ENCODE measurements around the gene RIN1. TPM values are rescaled to one million over a fixed set of nuclear protein-coding genes. Genes with fewer than 3 reads are reported as not detected.

RIN1 gene
- total and polyA plus RNA-seq, 2 donors (not counting 3 experiments of a cell fraction or from before 2014, with no cell fraction given), result 4.4 to 10.2 TPM

DNA sequence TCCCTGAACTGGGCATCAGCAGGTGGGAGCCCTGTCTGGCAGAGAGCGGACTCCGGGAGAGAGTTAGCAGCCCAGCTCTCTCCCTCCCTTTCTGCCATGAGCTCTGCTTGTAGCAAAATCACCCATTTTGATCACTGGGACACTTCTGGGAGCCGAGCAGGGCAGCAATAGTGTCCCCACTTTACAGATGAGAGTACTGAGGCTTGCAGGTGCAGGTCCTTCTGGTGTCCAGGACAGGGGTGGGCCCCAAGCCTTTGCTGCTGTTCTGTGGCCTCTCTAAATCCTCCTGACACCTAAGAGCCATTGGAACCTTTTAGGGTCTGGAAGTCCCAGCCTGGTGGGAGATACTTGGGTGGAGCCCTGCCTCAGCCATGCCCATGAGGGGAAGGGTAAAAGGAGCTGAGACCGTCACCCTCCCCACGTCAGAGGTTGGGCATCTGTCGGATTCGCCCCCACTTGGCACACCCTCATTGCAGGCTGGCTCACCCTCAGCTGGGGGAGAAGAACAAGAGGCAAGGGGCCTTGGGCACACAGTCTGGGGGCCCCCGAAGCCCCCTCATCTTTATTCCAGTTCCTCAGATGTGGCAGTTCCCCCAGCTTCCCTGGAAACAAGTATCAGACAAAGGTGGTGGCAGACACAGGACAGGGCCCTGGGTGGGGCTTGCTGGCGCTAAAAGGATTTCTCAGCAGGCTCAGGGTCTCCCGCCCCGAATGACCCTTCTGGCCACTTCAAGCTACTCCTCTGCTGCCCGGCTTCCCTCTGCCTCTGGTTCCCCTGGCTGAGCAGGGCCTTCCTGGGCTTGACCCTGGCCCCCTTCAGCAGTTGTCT is 4.5 kb downstream of the RIN1 start:
- TF ChIP-seq FOS (IDR thresholded peaks at IDR 0.05; ENCODE audit: borderline replicate concordance, insufficient read depth, low read length), result no peak
- TF ChIP-seq, protein P1, sequence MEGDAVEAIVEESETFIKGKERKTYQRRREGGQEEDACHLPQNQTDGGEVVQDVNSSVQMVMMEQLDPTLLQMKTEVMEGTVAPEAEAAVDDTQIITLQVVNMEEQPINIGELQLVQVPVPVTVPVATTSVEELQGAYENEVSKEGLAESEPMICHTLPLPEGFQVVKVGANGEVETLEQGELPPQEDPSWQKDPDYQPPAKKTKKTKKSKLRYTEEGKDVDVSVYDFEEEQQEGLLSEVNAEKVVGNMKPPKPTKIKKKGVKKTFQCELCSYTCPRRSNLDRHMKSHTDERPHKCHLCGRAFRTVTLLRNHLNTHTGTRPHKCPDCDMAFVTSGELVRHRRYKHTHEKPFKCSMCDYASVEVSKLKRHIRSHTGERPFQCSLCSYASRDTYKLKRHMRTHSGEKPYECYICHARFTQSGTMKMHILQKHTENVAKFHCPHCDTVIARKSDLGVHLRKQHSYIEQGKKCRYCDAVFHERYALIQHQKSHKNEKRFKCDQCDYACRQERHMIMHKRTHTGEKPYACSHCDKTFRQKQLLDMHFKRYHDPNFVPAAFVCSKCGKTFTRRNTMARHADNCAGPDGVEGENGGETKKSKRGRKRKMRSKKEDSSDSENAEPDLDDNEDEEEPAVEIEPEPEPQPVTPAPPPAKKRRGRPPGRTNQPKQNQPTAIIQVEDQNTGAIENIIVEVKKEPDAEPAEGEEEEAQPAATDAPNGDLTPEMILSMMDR (IDR thresholded peaks at IDR 0.05; ENCODE audit: extremely low read depth in 1 of 2, insufficient read depth in 1 of 2, low read depth in 1 of 2, low read length in 2 of 2), result no peak
- TF ChIP-seq GATA2 (IDR thresholded peaks at IDR 0.05; ENCODE audit: insufficient read depth, insufficient read length, low read depth, low read length), result no peak
- no peak for TF ChIP-seq POLR2A (IDR thresholded peaks at IDR 0.05; ENCODE audit: low read depth, low read length)
- TF ChIP-seq EZH2 (IDR thresholded peaks at IDR 0.05; ENCODE audit: borderline replicate concordance, low read depth, low read length, severe bottlenecking), result no peak
- no peak for TF ChIP-seq JUN (IDR thresholded peaks at IDR 0.05; ENCODE audit: borderline replicate concordance, insufficient read depth, insufficient read length, low read depth)
- TF ChIP-seq, protein P2, sequence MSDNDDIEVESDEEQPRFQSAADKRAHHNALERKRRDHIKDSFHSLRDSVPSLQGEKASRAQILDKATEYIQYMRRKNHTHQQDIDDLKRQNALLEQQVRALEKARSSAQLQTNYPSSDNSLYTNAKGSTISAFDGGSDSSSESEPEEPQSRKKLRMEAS (IDR thresholded peaks at IDR 0.05; ENCODE audit: insufficient read depth, insufficient read length), result no peak
- TF ChIP-seq MYC (IDR thresholded peaks at IDR 0.05; ENCODE audit: low read depth, low read length), result no peak
- TF ChIP-seq POLR2AphosphoS5 (IDR thresholded peaks at IDR 0.05; ENCODE audit: insufficient read depth, low read depth, low read length), result no peak
- no peak for DNase-seq (ENCODE audit: low read depth, low spot score)
- Histone ChIP-seq H3K36me3 (ENCODE audit: control insufficient read depth in 2 of 2, extremely low read depth in 1 of 2, insufficient read depth in 2 of 2, low read length in 2 of 2) (no peaks in the 10 kb centered on the region), H4K20me1 (replicated peaks; ENCODE audit: control insufficient read depth, extremely low read depth, insufficient read depth, low read length) (no peaks in the 10 kb centered on the region), H3K9me1 (replicated peaks; ENCODE audit: control insufficient read depth, extremely low read depth, insufficient read depth, low read length) (no peaks in the 10 kb centered on the region), H3K4me1 (ENCODE audit: control insufficient read depth, extremely low read depth, insufficient read depth, low read length) (peaks cover 18% of the 10 kb centered on the region), H3K79me2 (ENCODE audit: control insufficient read depth, insufficient read depth, low read length) (no peaks in the 10 kb centered on the region), H3K9me3 (replicated peaks; ENCODE audit: control insufficient read depth, insufficient read depth, low read length) (no peaks in the 10 kb centered on the region), H3K27me3 (ENCODE audit: control insufficient read depth in 2 of 2, insufficient read depth in 2 of 2, low read length in 2 of 2) (no peaks in the 10 kb centered on the region), H3K27ac (ENCODE audit: insufficient read depth, low read depth, low read length) (no peak overlapping the region), H3K4me2 (ENCODE audit: insufficient read depth, low read length) (no peak overlapping the region), H3K4me3 (replicated peaks in 1 of 3; ENCODE audit: insufficient read depth in 1 of 3, low read depth in 1 of 3, low read length in 3 of 3) (no peak overlapping the region), H3K9ac (replicated peaks; ENCODE audit: extremely low read depth, insufficient read depth, low read length) (no peak overlapping the region), H2AFZ (ENCODE audit: low read depth, low read length) (no peak overlapping the region)
- ChIA-PET POLR2A (no interaction called here), CTCF (interaction anchor here (8.7 kb wide), 1 partner anchor 18 kb away, joined by 225 read pairs; the partner anchor contains the start of gene CD248)
- intact Hi-C loops (cut with micrococcal nuclease), result no loop called here
- BruUV-seq (replicated peaks), result no TSS peak
- FAIRE-seq, result no peak
- dilution Hi-C loops (cut with MboI; ENCODE audit: extremely low pct_ligation_motif_present, low sequenced_read_pairs), result no loop called here

Data from endothelial cell of umbilical vein (primary cell).